Keratinocyte (primary cell): ENCODE data around the gene SPRED2. TPM values are rescaled to one million over a fixed set of nuclear protein-coding genes. Genes with fewer than 3 reads are reported as not detected.

ENCODE experiments used
- DNase-seq: peaks from one replicate; pipeline ENCODE4 v3.0.0-alpha.2; 2011; ENCODE audit warnings: low read depth, missing footprints, low spot score
- FAIRE-seq: peaks from 2 replicates; lab custom pipeline; 2011; peaks lifted over from hg19 to GRCh38; lab: Jason Lieb, UNC
- H2AFZ ChIP-seq: 2 replicates; pipeline ENCODE4 v1.6.0; 2012; ENCODE audit warnings: low read length, control low read depth, inconsistent platforms; ENCODE audit not compliant: control insufficient read depth
- H3K27ac ChIP-seq: 2 replicates; pipeline ENCODE4 v1.5.1; 2011; ENCODE audit warnings: low read length; ENCODE audit not compliant: control insufficient read depth, insufficient read depth
- H3K27me3 ChIP-seq: 3 replicates; pipeline ENCODE4 v1.6.0; 2011; ENCODE audit warnings: low read length; ENCODE audit not compliant: control insufficient read depth, insufficient read depth; ENCODE audit errors: extremely low read depth
- H3K36me3 ChIP-seq, 2 experiments: 2 replicates in 1 of 2; 3 replicates in 1 of 2; pipeline ENCODE4 v1.5.1; 2011; ENCODE audit warnings: low read length in 2 of 2, mild to moderate bottlenecking in 1 of 2; ENCODE audit not compliant: control insufficient read depth in 2 of 2, insufficient read depth in 2 of 2; ENCODE audit errors: extremely low read depth in 1 of 2
- H3K4me1 ChIP-seq: 3 replicates; pipeline ENCODE4 v1.5.1; 2011; ENCODE audit warnings: low read length; ENCODE audit not compliant: control insufficient read depth, insufficient read depth; ENCODE audit errors: extremely low read depth
- H3K4me2 ChIP-seq: 3 replicates; pipeline ENCODE4 v1.6.0; 2011; ENCODE audit warnings: low read depth, low read length; ENCODE audit not compliant: control insufficient read depth, insufficient read depth; ENCODE audit errors: extremely low read depth
- H3K4me3 ChIP-seq, 3 experiments: fragments of 200-600 bp in 1 of 3; sonication (generic) in 1 of 3; 2 replicates in 2 of 3; 3 replicates in 1 of 3; pipeline ENCODE4 v1.5.1; 2011 to 2016; ENCODE audit warnings: low read length in 3 of 3, mild to moderate bottlenecking in 3 of 3, control low read depth in 2 of 3, inconsistent platforms in 1 of 3, low read depth in 1 of 3, mixed read lengths in 1 of 3, mixed run types in 1 of 3, moderate library complexity in 1 of 3; ENCODE audit not compliant: control insufficient read depth in 2 of 3, insufficient read depth in 2 of 3; ENCODE audit errors: extremely low read depth in 1 of 3
- H3K79me2 ChIP-seq: 2 replicates; pipeline ENCODE4 v1.6.0; 2012; ENCODE audit warnings: low read length; ENCODE audit not compliant: control insufficient read depth, insufficient read depth
- H3K9ac ChIP-seq: 3 replicates; pipeline ENCODE4 v1.6.0; 2011; ENCODE audit warnings: low read length; ENCODE audit not compliant: control insufficient read depth, insufficient read depth; ENCODE audit errors: extremely low read depth
- H3K9me1 ChIP-seq: 3 replicates; pipeline ENCODE4 v1.6.0; 2011; ENCODE audit warnings: low read length; ENCODE audit not compliant: control insufficient read depth, insufficient read depth; ENCODE audit errors: extremely low read depth
- H3K9me3 ChIP-seq: 2 replicates; pipeline ENCODE4 v1.5.1; 2012; ENCODE audit warnings: low read depth, low read length; ENCODE audit not compliant: control insufficient read depth
- H4K20me1 ChIP-seq: 3 replicates; pipeline ENCODE4 v1.6.0; 2011; ENCODE audit warnings: low read length; ENCODE audit not compliant: control insufficient read depth, insufficient read depth; ENCODE audit errors: extremely low read depth
- CTCF ChIP-seq, 3 experiments: IDR thresholded peaks in 1 of 3; conservative IDR thresholded peaks in 1 of 3; optimal IDR thresholded peaks in 1 of 3; 2 replicates in 2 of 3; 3 replicates in 1 of 3; pipeline versions ENCODE3 to v1.5.1; 2011; ENCODE audit warnings: low read length in 3 of 3, mild to moderate bottlenecking in 3 of 3, moderate library complexity in 2 of 3, control low read depth in 1 of 3, inconsistent platforms in 1 of 3; ENCODE audit not compliant: insufficient read depth in 2 of 3; ENCODE audit errors: extremely low read depth in 1 of 3
- EZH2 ChIP-seq: IDR thresholded peaks from one replicate; pipeline ENCODE4 v1.6.1; 2012; ENCODE audit warnings: inconsistent platforms, mild to moderate bottlenecking, low read length, moderate library complexity
- dilution Hi-C: fragments of 300-500 bp; cut with MboI; formaldehyde crosslinking; loops from one replicate; pipeline ENCODE4 v1.7.0; 2020; ENCODE audit warnings: low sequenced_read_pairs; ENCODE audit not compliant: extremely low pct_ligation_motif_present
- polyA plus RNA-seq, 5 experiments: library from polyadenylated mRNA; depleted of rRNA in 3 of 5; stranded (reverse) in 3 of 5; stranded (forward) in 1 of 5; unstranded in 1 of 5; fragments of >200 nt; gene quantifications; 1 replicate in 1 of 5; 2 replicates in 3 of 5; 3 replicates in 1 of 5; pipeline versions ENCODE4 v1.2.1 to v1.2.3, GENCODE V29; 2011 to 2012; ENCODE audit warnings: missing spikeins in 2 of 5, low read depth in 1 of 5, low replicate concordance in 1 of 5

The SPRED2 gene
- polyA plus RNA-seq, 1 donor (not counting 4 experiments of a cell fraction or from before 2014, with no cell fraction given) = 26.8 TPM

GRCh38 chr2:65382776-65383357 is 49.5 kb downstream of the SPRED2 start:
- Histone ChIP-seq H2AFZ (no peak overlapping the region), H4K20me1 (peaks cover 5% of the 10 kb centered on the region), H3K9me3 (no peaks in the 10 kb centered on the region), H3K4me1 (peaks cover 88% of the 10 kb centered on the region), H3K36me3 (peaks cover 2 to 16% of the 10 kb centered on the region in 2 experiments), H3K27ac (peak overlapping the region; percentile 92), H3K79me2 (peaks cover 62% of the 10 kb centered on the region), H3K9me1 (peaks cover 9% of the 10 kb centered on the region), H3K27me3 (no peaks in the 10 kb centered on the region), H3K4me2 (peak overlapping the region; percentile 87), H3K4me3 (peak overlapping the region in 2 of 3 experiments; percentile 36 to 62), H3K9ac (peak overlapping the region; percentile 78)
- TF ChIP-seq EZH2 = no peak
- peak; percentile 38 to 81 (median 47) for TF ChIP-seq CTCF (optimal IDR thresholded peaks at IDR 0.05 in 1 of 3, IDR thresholded peaks at IDR 0.05 in 1 of 3, conservative IDR thresholded peaks at IDR 0.05 in 1 of 3; ENCODE audit: extremely low read depth in 1 of 3, insufficient read depth in 2 of 3, low read length in 3 of 3)
- peak; percentile 97 for DNase-seq
- FAIRE-seq = peak; percentile 88
- dilution Hi-C loops = no loop called here

- peaks cover 65% of the 10 kb centered on the region for H3K79me2 ChIP-seq
- peaks cover 88% of the 10 kb centered on the region for H3K4me1 ChIP-seq
- DNase-seq = no peak
- no peak overlapping the region for H3K4me3 ChIP-seq
- H3K9me3 ChIP-seq = no peaks in the 10 kb centered on the region
- peaks cover 9% of the 10 kb centered on the region for H3K9me1 ChIP-seq
- peaks cover 3 to 18% of the 10 kb centered on the region in 2 experiments for H3K36me3 ChIP-seq
- FAIRE-seq = no peak
- H3K9ac ChIP-seq = peak overlapping the region; percentile 78
- H2AFZ ChIP-seq = no peak overlapping the region
- peak overlapping the region; percentile 87 for H3K4me2 ChIP-seq
- H4K20me1 ChIP-seq = peaks cover 5% of the 10 kb centered on the region
- TF ChIP-seq EZH2 (no peak), CTCF (optimal IDR thresholded peaks at IDR 0.05 in 1 of 3, IDR thresholded peaks at IDR 0.05 in 1 of 3, conservative IDR thresholded peaks at IDR 0.05 in 1 of 3; ENCODE audit: extremely low read depth in 1 of 3, insufficient read depth in 2 of 3, low read length in 3 of 3) (no peak)
- dilution Hi-C loops = no loop called here
- peak overlapping the region; percentile 92 for H3K27ac ChIP-seq
- no peaks in the 10 kb centered on the region for H3K27me3 ChIP-seq
Observed at GRCh38 chr2:65382323-65382722, 50.1 kb downstream of the SPRED2 start.
